Measurements from ENCODE around the gene ANXA11.

The ANXA11 gene

DNA sequence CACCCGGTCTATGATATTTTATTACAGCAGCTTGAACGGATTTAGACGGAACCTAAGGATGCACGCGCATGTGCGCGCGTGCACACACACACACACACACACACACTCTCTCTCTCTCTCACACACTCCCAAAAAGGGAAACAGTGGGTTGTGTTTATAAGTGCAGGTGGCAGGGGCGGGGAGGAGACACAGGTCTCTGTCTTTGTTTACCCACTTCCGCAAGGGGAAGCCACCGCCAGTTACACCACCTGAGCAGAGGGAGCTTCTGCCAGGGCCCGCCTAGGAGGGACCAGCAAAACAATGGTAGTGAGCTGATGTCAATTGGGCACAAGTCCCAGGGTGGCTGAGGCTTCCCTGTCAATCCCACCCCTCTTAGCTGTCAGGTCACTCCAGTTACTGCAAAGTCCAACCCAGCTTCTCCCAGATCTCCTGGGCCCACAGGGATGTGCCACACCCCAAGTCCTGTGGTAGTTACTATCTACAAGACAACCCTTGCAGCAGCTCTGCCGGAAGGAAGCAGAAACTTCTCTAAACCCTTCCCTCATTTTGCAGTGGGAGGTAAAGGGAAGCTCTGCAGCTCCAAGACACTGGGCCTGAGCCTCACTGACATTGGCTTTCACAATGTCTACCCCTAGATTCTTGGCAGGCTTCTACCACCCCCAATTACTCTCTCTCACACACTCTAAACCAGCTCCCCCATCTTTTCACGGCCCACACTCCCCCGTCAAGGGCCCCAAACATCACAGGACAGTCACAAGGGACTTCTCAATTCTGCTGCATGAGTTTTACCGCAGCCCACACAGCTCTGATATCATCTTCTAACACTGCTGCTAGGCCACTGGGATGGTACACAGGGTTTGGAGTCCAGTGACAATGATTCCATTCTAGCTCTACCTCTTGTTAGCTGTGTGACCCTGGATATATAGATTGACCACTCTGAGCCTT, 17.6 kb downstream of the ANXA11 start:
- no peak for DNase-seq

- DNase-seq, result no peak
Measured at GRCh38 chr10:80187060-80187459, 18.3 kb downstream of the ANXA11 start.

DNA sequence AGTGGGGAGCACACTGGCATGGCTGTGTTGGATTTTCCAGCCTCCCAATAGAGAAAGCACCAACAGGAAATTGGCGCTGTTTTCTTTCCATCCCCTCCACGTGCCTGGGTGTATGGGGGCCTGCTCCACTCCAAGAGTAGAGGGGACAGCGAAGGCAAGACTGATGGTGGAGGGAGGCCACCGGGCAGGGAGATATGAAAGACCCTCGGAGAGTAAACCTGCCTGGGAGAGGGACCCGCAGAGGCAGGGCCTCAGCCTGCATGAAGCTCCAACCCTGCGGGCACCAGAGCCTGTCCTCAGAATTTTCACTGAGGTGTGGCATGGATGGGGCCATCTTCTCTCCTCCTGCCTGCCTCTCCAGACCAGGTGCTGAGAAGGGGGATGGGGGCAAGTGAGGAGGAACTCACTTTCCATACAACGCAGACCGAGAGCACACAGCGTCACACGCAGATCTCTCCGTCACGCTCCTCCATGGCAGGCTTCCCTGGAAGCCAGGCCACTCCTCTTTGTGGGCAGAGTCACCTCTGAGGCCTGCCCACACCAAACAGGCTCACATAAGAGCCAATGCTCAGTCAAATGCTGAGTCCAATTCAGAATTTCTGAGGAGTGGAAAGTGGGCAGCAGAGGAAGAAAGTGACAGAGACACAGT, 18.8 kb downstream of the ANXA11 start:
- DNase-seq, result no peak

- DNase-seq, result no peak
Measured at GRCh38 chr10:80185578-80186299, 19.6 kb downstream of the ANXA11 start.

DNA sequence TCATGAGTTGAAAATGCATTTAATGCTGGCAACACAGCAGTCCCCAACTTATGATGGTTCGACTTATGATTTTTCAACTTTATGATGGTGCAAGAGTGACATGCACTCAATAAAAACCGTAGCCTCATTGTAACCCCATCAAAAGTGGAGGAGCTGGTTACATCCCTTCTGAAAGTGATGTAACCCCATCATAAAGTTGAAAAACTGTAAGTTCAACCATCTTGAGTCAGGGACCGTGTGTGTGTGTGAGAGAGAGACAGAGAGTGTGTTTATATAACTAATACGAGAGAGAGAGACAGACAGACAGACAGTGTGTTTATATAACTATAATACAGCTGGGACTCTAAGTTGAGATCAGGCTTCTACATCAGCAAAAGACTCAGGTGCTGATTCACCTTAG, 21.0 kb downstream of the ANXA11 start:
- no peak for DNase-seq

DNA sequence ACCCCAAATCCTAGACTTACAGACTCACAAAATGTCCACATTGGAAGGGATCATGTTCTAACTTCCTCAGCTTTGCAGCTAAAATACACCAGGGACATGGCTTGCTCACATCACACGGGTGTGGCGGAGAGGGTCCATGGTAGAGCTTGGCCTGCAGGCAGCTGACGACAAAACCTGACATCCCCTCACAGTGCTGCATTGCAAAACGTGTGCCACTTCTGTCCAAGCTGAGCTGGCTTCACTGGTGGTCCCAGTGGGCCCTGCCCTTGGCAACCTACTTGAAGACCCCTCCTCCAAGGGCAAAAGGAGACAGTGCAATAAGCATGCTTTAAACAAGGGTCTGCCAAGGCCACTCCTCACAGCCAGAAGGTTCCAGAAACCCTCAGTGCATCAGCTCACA, 21.9 kb downstream of the ANXA11 start:
- no peak for DNase-seq

GRCh38 chr10:80182986-80183385, 22.4 kb downstream of the ANXA11 start:
- no peak for DNase-seq

GRCh38 chr10:80177781-80178636, 27.3 kb downstream of the ANXA11 start:
- no peak for DNase-seq

DNA sequence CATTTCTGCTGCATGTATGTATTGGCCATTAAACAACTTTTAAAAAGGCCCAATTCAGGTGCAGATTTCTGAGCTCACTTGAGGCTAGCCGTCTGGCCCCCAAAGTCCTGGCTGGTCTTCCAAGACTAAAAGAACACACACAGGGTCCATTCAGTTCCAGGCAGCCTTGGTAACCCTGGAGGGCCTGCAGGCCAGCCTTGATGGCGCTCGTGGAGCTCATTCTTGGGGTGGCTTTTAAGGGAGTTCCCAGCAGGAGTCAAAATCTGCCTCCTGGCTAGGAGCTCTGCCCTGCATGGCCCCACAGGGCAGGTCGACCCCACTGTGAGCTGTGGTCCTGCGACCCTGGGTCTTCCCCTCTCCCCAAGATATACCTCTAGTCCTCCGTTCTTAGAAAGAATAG, 28.8 kb downstream of the ANXA11 start:
- no peak for DNase-seq

- no peak for DNase-seq
Measured at GRCh38 chr10:80174641-80175395, 30.5 kb downstream of the ANXA11 start.

DNA sequence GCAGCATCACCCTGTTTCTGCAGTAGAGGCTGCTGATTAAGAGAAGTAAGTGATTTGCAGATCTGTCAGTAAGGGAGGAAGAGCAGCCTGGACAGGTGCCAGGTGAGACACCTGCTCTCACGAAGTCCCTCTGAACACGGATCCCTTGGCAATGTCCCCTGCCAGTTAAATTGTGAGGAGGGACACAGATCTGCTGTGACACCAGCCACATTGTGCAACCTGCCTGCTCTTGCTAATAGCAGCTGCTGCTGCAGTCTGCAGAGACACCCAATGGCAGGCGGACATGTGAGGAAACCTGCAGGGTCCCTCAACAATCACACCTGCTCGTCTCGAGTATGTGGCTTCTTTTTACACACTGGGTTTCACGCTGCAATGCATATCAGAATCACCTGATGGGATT, 31.9 kb downstream of the ANXA11 start:
- DNase-seq, result no peak

DNA sequence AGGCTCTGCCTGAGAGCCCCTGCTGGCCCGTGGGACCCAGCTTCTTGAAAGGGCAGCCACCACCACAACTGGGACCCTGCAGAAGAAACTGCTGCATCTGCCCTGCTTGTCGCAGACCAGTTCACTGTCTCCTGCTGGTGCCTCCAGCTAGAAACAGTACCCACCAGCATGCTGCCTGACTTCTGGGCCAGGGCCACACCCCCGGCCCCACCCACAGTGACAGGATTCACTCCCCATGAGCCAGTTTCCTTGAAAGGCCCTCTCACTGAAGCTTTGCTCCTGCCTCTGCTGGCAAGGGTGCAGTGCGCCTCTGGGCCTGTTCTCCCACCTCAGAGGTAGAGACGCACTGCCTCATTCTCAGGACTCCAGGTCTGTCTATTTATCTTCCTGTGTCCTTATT, 32.4 kb downstream of the ANXA11 start:
- no peak for DNase-seq

GRCh38 chr10:80171248-80171660, 34.1 kb downstream of the ANXA11 start:
- DNase-seq, result no peak

GRCh38 chr10:80170641-80171040, 34.7 kb downstream of the ANXA11 start:
- no peak for DNase-seq

GRCh38 chr10:80170026-80170425, 35.3 kb downstream of the ANXA11 start:
- no peak for DNase-seq

DNA sequence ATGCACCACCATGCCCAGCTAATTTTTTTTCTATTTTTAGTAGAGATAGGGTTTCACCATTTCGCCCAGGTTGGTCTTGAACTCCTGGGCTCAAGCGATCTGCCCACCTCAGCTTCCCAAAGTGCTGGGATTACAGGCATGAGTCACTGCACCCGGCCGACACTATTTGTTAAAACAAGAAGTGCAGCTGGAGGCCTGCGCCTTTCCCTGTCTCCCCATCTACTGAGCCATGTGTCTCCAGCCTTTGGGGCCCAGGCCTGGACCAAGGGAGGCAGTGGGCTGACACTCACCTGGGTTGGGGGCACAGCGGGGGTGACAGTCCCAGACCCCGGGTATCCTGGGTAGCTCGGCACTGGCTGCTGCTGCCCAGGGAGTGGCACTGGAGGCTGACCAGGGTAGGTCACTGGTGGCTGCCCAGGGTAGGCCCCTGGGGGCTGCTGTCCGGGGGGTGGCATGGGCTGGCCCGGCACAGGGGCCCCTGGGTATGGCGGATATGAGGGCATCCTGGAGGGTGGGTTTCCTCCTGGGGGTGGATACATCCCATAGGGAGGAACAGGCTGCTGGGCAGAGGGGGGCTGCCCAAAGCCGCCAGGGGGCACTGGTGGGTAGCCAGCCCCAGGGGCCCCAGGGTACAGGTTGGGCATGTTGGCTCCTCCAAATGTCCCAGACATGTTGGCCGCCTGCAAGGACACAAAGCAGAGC, 36.5 kb downstream of the ANXA11 start:
- DNase-seq, result no peak

- DNase-seq, result no peak
Measured at GRCh38 chr10:80168162-80168511, 37.2 kb downstream of the ANXA11 start.

- no peak for DNase-seq
Measured at GRCh38 chr10:80167471-80168161, 37.7 kb downstream of the ANXA11 start.

DNA sequence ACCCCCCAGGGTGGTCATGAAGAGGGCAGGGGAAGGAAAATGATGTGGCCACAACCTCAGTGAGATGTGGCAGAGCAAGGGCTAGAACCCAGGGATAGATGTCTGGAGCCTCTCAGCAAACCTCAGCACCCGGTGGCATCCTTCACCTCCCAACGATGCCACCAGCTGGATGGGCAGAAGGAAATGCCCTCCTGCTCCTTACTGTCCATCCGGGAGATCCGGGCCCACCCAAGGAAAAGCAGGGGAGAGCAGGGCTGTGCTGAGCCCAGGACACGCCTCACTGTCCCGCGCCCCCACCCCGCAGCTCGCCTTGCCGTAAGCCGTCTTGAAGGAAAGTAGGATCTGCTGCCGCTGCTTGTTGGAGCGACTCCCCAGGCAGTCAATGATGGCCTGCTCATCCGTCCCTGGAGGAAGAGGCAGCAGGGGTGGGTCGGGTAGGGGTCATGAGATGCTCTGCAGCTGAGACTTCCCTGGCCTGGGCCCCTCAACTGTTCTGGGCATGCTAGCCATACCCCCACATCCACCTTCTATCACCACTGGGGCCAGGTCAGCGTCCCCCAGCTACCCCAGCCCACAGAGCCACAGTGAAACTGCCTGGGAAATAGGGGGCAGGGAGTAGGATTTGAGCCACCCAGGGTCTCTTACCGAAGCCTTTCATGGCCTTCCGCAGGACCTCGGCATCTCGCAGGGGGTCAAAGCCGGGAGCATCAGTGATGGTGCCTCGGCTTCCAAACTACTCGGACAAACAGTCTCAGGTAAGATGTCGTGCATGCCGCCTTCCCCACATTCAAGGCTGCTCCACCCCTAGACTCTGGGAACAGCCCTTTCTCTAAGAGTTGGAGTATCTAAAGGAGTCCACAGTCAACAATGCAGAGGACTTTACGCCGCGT, 38.5 kb downstream of the ANXA11 start:
- DNase-seq, result no peak

GRCh38 chr10:80165173-80165572, 40.2 kb downstream of the ANXA11 start:
- DNase-seq, result no peak
